DMS153 (cell line): ENCODE measurements around the gene IFNA5.

Experiments used
- DNase-seq: peaks from one replicate; lab custom pipeline; 2025; lab: John Stamatoyannopoulos, UW

Gene IFNA5

DNA sequence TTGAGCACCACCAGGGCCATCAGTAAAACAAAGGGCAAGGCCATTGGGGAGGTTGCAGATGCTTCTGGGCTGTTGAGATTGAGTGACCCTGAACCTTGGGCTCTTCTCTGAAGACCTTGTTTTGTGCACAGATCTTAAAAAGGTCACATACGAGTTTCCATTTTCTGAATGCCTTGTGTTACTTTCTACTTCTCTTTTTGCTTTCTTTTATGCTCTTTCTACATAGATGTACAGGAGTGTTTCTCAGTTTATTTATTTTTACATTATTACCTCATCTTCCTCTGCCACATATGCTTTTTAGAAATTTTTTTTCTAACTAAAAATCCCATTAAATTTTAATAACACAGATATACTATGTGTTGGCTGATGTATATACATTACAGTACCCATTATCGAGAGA, at the start of gene IFNA5:
IFNA5 (minus strand) TSS at position 101 of the 400 bp plus-strand sequence; CDS start at position 44, 57 bp downstream.
- DNase-seq: no peak

DNA sequence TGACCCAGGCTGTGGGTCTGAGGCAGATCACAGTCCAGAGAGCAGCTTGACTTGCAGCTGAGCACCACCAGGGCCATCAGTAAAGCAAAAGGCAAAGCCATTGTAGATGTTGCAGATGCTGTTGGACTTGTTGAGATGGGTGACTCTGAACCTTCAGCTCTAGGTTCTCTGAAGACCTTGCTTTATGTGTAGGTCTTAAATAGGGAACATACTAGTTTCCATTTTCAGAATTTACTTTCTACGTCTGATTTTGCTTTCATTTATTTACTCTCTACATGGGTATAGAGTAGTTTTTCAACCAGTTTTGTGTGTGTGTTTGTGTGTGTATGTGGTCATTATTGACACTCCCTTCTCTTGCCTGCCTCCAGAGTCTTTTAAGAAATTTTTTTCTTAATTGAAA, 45.7 kb upstream of the IFNA5 start, which contains the start of gene IFNA6:
IFNA6 (minus strand) TSS at position 101 of the 400 bp plus-strand sequence; CDS start at position 101, 0 bp downstream.
- DNase-seq: no peak

DNA sequence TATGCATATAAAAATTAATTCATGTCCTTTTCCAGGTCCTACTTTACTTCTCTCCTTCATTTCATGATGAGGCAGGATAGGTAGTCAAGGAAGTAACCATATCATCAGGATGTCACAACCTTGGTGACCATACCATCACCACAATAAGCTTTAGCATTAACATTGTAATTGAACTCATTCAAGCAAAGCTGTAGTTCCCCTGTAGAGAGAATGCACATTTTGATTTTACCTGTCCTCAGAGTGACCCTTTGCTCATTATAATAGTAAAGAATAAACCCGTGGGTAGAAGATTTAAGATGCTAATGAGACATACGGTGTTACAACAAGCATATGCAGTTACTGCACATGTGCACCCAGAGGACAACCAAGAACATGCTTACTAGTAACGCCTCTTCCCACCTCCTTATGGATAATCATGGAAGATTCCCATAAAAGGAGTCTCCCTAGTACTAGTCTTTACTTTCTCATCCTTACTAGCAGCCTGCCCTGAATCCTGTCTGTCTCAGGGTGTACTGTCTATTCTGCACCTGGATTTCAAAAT, 43.4 kb upstream of the IFNA5 start:
- no peak for DNase-seq

DNA sequence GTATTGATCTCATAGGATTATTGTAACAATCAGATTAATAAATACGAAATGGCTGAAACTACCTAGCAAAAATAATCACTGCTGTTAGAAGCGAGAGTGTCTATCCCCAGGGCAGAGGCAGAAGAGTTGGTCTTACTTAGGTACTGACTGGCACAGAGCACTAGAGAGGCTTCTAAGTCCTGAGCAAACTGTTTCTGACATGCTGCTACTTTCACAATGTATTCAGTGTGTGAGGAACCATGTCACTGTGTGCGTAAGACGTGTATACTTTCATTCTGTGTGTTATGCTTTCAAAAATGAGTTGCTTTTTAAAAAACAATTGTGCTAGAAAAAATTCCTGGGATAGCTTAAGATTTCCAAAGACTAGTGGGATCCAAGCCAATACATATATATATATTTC, 35.6 kb upstream of the IFNA5 start:
- no peak for DNase-seq

DNA sequence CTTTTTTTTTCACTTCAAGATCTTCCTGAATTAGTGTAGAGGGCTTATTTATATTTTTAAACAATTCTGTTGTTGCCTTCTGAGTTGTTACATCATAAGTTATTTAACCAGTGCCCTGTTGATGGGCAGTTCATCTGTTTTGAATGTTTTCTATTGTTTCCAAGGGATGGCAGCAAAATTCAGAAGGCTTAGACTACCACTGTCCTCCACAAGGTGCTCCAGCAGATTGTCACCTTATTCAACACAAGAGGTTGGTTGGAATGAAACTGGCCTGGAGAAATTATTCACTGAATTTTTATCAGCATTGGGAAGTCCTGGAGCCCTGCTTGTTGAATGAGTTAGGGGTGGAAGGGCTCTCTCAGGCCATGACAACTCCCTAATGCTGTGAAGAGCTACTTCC, 31.3 kb upstream of the IFNA5 start:
- no peak for DNase-seq

DNA sequence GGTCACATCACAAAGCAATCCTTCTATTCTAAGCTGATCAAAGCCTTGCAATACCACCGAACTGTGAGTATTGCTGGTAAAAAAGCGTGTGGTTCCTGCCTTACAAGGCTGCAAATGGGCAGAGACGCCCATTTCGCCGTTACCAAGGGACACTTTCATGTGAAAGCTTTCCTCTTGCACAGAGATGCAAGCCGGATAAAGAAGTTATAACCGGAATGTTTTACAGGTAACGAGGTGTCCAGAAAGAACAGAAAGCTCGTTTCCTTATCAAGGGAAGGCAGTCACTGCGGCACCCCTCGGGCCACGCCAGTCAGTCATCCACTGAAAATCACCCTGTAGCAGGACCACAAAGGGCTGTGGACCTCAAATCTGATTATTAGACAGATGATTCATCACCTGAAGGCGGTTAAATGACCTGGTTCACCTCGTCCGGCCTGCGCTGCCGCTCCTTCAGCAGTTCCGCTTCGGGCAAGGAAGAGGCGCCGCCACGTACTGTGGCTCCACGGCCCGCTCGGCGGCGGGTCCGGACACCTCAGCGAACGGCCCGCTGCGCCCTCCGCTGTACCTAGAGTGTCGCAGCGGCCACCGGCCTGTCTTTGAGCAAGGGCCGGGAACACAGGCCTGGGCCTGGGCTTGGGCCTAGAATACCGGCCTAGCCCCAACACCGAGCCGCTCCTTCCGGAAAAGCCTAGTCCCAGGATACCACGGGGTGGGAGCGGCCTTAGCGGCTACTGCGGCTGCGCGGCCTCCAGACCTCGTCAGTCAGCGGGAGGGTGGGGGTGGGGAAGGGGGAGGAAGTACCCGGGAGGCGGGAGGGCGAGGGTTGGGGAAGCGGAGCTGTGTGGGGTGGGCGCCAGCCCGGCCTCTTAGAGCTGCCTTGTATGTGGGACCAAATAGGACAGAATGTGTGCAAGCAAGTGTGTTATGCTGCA, 29.9 kb upstream of the IFNA5 start, which contains the start of gene KLHL9:
KLHL9 (minus strand) TSS at position 704 of the 932 bp plus-strand sequence; CDS start at position 159, 545 bp downstream.
- DNase-seq: peak; percentile 79

DNA sequence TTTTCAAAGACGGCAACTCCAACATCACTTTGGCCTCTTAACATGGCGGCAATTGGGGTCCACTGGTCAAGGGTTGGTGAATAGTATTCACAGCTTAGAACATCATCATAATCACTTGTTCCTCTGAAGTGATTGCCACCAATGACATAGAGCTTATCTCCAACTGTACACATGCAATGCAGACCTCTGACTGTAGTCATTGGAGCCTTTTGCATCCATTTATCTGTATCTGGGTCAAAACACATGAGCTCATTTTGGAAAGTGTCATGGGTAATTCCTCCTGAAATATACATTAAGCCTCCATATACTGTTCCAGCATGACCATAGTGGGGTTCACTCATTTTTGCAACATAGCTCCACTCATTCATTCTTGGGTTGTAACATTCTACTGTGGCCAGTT, 28.1 kb upstream of the IFNA5 start:
- no peak for DNase-seq

DNA sequence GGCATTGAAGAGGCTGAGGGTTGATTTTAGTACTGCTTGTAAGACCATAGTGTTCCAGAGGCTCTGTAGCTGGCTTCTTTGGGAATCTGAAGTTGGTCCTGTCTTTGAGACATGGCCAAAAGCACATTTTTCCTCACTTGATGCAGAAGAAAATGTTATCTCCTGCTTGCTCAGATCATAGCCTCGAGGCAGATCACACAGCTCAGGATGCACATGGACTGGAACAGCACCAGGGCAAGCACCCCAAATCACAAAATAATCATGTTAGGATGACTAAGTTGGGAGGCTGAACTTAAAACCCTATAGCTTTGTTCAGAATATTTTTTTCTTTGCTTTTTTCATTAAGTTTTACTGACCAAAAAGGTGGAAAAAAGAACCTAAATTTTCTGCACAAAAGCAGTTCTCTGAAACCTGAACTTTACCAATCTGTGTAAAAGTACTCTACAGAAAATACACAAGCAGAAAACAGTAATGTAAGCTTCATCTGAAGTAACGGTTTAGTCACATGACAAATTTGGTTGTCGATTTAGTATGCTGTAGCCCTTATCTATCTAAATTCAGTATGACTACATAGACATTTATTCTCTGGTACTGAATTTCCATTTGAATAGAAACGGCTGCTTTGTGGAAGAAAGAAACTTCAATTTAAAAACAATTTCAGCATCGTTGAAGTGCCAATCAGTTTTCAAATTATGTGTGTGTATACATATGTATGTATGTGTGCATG, 26.7 kb upstream of the IFNA5 start:
- no peak for DNase-seq

DNA sequence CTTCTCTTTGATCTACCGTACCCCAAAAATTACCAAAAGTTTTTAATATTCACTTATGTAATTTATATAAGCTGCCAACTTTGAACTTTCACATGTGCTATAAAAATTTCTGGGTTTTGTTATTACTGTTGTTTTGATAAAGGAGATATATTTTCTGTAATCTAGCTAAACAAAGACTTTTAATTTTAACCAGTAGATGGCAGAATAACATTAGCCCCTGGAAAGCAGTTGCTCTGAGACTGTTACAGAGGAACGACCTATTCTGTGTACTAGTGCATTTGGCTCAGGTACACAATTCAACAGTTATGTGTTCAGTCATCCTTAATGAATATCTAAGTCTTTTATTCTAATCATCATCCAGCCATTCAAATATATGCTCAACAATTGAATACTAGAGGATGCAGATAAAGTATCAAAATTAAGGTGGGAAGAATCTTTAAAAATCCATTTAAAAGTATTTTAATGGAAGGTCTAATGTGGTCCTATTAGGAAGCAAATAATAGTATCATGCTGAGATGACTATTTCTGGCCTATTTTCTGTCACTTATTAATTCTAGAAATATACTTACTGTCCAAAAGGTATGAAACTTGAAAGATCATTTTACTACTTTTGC, 21.5 kb upstream of the IFNA5 start:
- peak; percentile 46 for DNase-seq

DNA sequence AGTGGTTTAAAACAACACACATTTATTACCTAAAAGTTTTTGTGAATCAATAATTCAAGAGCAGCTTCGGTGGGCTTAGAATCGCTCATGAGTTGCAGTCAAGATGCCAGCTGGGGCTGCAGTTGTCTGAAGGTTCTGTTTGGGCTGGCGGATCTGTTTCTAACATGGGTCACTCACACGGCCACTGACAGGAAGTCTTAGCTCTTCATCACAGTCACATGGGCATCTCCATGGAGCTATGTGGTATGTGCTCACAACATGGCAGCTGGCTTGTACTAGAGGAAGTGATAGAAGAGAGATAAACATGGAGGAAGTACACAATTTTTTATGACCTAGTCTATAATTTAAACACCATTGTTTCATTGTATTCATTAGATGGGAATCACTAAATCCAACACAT, 18.9 kb upstream of the IFNA5 start:
- DNase-seq: no peak

DNA sequence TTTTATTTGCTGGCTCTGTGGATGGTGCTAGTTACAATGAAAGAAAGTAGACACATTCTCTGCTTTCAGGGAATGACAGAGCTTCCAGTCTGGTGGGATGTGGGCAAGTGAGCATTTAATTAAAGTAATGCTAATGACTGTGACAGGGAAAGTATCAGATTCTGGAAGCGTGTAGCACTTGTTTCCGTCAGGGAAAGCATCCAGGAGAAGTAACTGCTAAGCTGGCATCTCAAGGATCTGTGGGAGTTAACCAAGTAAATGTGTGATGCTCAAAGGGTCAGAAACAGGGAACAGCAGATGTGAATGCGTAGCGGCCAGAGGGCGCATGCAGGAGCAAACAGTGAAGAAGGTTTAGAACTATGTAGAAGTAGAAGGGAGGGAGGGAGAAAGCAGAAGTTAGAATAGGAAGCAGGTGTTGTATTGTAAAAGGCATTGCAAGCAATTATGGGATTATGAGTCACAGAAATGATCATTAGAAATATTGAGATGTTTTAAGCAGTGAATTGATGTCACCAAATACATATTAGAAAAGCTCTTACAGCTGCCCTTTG, 17.9 kb upstream of the IFNA5 start:
- DNase-seq: no peak

DNA sequence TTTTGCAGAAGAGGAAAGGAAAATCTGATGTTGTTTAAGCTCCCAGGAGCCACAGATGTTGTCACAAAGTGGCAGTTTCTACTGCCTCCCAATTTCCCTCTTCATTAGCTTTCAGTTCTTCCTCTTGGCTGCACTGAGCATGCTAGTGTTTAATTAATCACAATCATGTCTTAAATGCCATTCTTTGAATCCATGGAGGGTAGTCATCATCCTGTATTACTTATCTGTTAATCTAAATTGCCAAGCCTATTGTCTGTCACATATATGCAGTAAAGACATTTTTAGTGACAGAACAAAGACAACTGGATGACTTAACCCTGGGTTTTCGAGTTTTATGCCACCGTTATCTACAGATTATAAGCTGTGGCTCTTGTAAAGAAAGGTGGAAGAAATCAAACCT, 15.4 kb upstream of the IFNA5 start:
- no peak for DNase-seq

DNA sequence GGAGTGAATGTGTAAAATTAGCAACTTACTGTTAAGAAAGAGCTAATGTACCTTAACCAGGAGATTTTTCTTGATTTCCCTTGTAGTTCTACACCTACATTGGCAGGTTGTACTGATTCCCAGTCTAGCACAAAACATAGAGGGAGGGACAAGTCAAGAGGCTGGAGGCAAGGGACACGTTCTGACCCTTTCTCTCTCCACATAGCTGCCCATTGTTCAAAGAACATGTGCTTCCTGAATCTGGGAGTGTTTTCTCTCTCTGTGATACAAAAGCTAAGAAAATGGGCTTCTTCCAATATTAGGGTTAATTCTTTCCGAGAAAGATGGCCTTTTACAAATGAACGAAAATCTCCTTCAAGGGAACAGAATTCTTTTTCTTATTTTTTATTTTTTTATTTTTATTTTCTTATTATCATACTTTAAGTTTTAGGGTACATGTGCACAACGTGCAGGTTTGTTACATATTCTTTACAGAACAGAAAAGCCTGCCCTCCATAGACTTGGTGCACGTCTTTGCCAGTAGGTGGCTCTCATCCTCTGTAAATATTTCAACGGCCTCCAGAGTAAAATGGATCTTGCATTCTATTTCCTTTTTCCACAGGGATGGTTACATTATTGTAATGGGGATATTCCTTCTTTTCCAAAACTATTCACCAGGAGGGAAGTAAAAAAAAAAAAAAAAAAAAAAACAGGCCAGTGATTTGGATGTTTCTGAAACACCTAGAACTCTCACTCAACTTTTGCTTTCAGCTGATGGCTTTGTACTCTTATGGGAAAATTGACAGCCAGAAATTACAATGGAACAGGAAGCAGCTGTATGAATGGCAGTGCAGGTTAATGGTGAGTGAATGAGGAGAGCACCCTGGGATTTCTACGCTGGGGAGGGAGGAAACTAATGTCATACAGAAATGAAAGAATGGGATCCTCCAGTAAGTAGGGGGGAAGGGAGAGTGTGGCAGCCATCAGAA, 13.1 kb upstream of the IFNA5 start:
- DNase-seq: peak; percentile 64

DNA sequence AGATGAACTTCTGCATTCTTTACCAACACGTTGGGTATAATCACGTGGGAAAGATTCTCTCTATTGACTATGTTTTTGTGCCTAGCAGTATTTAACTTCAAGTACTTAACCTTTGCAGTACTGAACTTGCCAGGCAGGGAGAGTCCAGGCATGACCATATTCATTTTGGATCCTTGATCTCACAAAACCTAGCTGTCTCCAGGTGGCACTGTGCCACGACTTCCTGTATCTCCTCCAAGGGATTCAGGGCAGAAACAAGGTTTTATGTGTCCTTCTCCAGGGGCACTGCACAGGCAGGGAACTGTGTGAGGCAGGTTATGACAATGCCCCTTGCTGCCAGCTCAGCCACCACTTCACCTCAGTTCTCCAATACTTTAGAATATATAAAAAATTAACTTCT, 11.7 kb upstream of the IFNA5 start:
- no peak for DNase-seq

DNA sequence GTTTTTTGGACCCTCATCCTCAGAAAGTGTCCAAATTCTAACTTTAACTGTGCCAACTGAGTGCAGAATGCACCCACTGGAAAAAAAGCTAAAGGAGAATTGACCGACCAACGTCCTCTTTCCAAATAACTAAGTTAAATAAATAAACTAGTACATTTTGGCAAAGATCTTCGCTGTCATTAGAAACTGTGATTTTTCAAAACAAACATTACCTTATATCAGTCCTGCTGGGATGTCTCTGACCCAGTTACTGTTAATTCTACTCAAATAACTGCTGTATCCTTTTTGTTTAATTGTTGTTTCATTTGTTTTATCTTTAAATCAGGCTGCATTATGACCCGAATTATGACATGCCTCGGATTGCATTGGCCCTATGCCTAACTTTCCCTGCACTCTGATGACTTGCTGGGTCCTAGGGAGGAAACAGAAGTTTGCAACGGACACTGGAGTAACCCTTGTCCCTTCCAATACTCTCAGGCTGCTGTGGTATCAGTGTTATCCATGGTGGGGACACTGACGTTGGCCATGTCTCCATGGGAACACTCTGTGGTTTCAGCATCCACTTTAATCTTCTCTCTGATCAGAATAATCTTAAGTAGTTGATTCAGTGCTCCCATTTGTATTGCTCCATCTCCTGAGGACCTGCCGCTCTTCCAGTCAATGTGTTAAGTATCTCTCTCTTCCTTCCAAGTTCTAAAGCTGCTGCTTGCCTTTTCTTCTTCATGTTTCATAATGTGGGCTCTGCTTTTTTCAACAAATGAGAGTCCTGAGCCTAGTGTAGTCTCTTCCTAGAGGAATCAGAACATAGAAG, 11.1 kb upstream of the IFNA5 start:
- DNase-seq: no peak

DNA sequence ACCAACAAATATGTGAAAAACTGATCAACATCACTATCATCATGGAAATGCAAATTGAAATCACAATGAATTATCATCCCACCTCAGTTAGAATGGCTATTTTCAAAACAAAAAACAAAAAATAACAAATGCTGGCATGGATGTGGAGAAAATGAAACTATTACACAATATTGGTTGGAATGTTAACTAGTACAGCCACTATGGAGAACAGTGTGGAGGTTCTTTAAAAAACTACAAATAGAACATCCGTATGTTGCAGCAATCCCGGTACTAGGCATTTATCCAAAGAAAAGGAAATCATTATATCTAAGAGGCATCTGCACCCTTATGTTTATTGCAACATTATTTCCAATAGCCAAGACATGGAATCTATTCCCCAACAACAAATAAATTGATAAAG, 9.0 kb upstream of the IFNA5 start:
- DNase-seq: no peak

DNA sequence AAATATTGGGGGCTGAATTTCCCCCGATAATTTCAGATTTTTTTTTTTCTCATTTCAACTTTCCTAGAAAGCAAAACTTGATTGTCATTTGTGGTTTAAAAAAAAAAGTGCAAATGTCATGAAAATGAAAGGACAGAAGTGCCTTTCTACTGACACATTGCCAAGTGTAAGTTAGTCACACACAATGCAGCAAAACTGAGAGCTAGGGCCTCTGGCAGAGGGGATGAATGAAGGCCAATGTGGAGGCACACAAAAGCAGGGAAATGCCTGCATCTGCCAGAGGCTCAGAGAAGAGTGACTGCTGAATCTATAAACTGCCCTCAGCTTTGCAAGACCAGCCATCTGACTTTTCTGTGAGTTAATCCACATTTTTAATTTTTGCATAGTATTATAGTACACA, 6.8 kb upstream of the IFNA5 start:
- no peak for DNase-seq

DNA sequence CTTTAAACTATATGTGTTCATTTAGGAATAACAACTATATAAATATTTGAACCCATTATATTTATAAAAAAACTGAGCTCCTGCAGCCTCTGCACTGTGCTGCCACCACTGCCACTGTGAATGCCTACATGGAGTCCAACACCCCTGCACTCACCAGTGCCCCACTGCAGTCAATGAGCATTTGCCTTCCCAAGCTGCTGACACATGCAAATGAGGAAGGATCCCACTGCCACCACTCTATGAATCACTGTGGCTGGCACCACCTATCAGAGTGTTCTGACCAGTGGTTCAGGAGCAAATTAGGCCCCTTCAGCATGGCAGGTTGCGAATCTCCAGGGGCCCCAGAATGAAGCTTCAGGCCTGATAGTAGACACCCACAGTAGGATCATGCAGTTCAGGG, 9.1 kb downstream of the IFNA5 start:
- DNase-seq: no peak

DNA sequence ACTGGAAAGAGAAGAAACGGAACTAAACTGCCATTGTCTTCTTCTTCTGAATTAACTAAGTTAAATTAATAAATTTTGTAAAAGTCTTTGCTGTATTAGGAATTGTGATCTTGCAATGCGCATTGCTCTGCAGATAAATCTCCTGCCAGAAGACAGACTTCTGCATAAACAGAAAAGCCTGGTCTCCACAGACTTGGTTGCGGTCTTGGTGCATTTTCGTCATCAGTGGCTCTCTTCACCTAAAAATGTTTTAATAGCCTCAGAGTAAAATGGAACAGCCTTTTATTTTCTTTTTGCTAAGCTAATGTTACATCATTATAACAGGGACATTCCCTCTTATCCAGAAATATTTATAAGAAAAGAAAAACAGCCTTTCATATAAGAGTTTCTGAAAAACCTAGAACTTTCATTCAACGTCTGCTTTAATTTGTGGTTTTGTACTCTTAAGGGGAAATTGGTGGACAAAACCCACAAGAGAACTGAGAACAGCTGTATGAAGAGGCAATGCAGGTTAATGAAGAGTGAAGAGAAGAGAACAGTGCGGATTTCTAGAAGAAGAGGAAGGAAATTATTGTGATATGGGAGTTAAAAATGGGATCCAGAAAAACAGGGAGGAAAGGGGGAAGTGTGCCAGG, 10.1 kb downstream of the IFNA5 start:
- no peak for DNase-seq
